Measurements from ENCODE around the gene TIMP4. TPM values are rescaled to one million over a fixed set of nuclear protein-coding genes. Genes with fewer than 3 reads are reported as not detected.

The TIMP4 gene
- total RNA-seq (2022), result 0.22 and 0.28 TPM in 2 replicates
- percentile 9 among the genes with signal in this experiment for Bru-seq, nascent RNA
- BruChase-seq, experiment 1, labeled RNA remaining after a 6-hour chase, result percentile 9 among the genes with signal in this experiment
- not detected for BruChase-seq, experiment 2, labeled RNA remaining after a 2-hour chase
- long read RNA-seq, partial matches to known transcripts, result 0 of 1 reads
- long read RNA-seq, other reads (novel, unspliced or antisense), result 0 of 1 reads

GRCh38 chr3:12158387-12159226 is at the start of gene TIMP4:
Gene TIMP4 (minus strand): TSS chr3:12158912. CDS start chr3:12158840, 72 bp downstream.
- Mint-ChIP-seq H3K27ac (ENCODE audit: unreplicated experiment) (no peak within 1 kb of the TSS), H3K4me1 (ENCODE audit: low read depth, unreplicated experiment) (peaks cover 32% of the 10 kb centered on the region), H3K36me3 (ENCODE audit: insufficient read depth, unreplicated experiment) (no peaks in the 10 kb centered on the region), H3K9me3 (ENCODE audit: low read depth, unreplicated experiment) (no peaks in the 10 kb centered on the region), H3K4me3 (ENCODE audit: low read depth, unreplicated experiment) (peak within 1 kb of the TSS; percentile 50), H3K27me3 (ENCODE audit: unreplicated experiment) (peaks cover under 1% of the 10 kb centered on the region)
- CTCF ChIA-PET, result no interaction called here
- intact Hi-C loops (cut with micrococcal nuclease; ENCODE audit: unreplicated experiment), result no loop called here
- peak; percentile 28 for DNase-seq
- TF ChIP-seq CTCF (IDR thresholded peaks at IDR 0.05; ENCODE audit: unreplicated experiment), result no peak
- BruUV-seq (replicated peaks), result no TSS peak

- Mint-ChIP-seq H3K4me1 (ENCODE audit: low read depth, unreplicated experiment) (no peaks in the 10 kb centered on the region), H3K27me3 (ENCODE audit: unreplicated experiment) (no peaks in the 10 kb centered on the region), H3K36me3 (ENCODE audit: insufficient read depth, unreplicated experiment) (no peaks in the 10 kb centered on the region), H3K27ac (ENCODE audit: unreplicated experiment) (no peak overlapping the region), H3K4me3 (ENCODE audit: low read depth, unreplicated experiment) (no peak overlapping the region), H3K9me3 (ENCODE audit: low read depth, unreplicated experiment) (peaks cover 3% of the 10 kb centered on the region)
- no peak for TF ChIP-seq CTCF (IDR thresholded peaks at IDR 0.05; ENCODE audit: unreplicated experiment)
- no TSS peak for BruUV-seq (replicated peaks)
- intact Hi-C loops (cut with micrococcal nuclease; ENCODE audit: unreplicated experiment), result no loop called here
- CTCF ChIA-PET, result no interaction called here
- DNase-seq, result no peak
Observed at GRCh38 chr3:12205171-12205570, 46.5 kb upstream of the TIMP4 start.

- H3K27me3 Mint-ChIP-seq (ENCODE audit: unreplicated experiment), result no peaks in the 10 kb centered on the region
- no TSS peak for BruUV-seq (replicated peaks)
- H3K36me3 Mint-ChIP-seq (ENCODE audit: insufficient read depth, unreplicated experiment), result no peaks in the 10 kb centered on the region
- no peak overlapping the region for H3K27ac Mint-ChIP-seq (ENCODE audit: unreplicated experiment)
- no peak for DNase-seq
- CTCF ChIA-PET, result no interaction called here
- no peak overlapping the region for H3K4me3 Mint-ChIP-seq (ENCODE audit: low read depth, unreplicated experiment)
- intact Hi-C loops (cut with micrococcal nuclease; ENCODE audit: unreplicated experiment), result no loop called here
- no peak for TF ChIP-seq CTCF (IDR thresholded peaks at IDR 0.05; ENCODE audit: unreplicated experiment)
- H3K9me3 Mint-ChIP-seq (ENCODE audit: low read depth, unreplicated experiment), result no peaks in the 10 kb centered on the region
- H3K4me1 Mint-ChIP-seq (ENCODE audit: low read depth, unreplicated experiment), result peaks cover 22% of the 10 kb centered on the region
Observed at GRCh38 chr3:12201813-12202212, 43.1 kb upstream of the TIMP4 start.

GRCh38 chr3:12198301-12198700 is 39.6 kb upstream of the TIMP4 start:
- no peak for TF ChIP-seq CTCF (IDR thresholded peaks at IDR 0.05; ENCODE audit: unreplicated experiment)
- DNase-seq, result no peak
- intact Hi-C loops (cut with micrococcal nuclease; ENCODE audit: unreplicated experiment), result loop anchor here (5.0 kb wide), 1 partner anchor 594 kb away; no protein-coding TSS in a partner anchor

More at GRCh38 chr3:12198301-12198700, 39.6 kb upstream of the TIMP4 start:
- no peak overlapping the region for H3K4me3 Mint-ChIP-seq (ENCODE audit: low read depth, unreplicated experiment)
- CTCF ChIA-PET, result interaction anchor here (0.6 to 1.0 kb wide), 3 partner anchors 73 to 751 kb away, joined by 3 to 4 read pairs (median 3); no protein-coding TSS in a partner anchor
- peaks cover 50% of the 10 kb centered on the region for H3K4me1 Mint-ChIP-seq (ENCODE audit: low read depth, unreplicated experiment)
- H3K36me3 Mint-ChIP-seq (ENCODE audit: insufficient read depth, unreplicated experiment), result no peaks in the 10 kb centered on the region
- peak overlapping the region; percentile 60 for H3K27ac Mint-ChIP-seq (ENCODE audit: unreplicated experiment)
- BruUV-seq (replicated peaks), result no TSS peak
- H3K27me3 Mint-ChIP-seq (ENCODE audit: unreplicated experiment), result no peaks in the 10 kb centered on the region
- no peaks in the 10 kb centered on the region for H3K9me3 Mint-ChIP-seq (ENCODE audit: low read depth, unreplicated experiment)

All from Calu3 (cell line).